ENCODE results near the gene SMIM7. TPM values are rescaled to one million over a fixed set of nuclear protein-coding genes. Genes with fewer than 3 reads are reported as not detected.
"Not testable (repeated sequence)": the region's sequence is repeated elsewhere in the genome, so short reads cannot be mapped to it uniquely, and the experiment has no call there.

The SMIM7 gene
- total RNA-seq, 1 donor from 2014 or later, result 76.7 TPM

DNA sequence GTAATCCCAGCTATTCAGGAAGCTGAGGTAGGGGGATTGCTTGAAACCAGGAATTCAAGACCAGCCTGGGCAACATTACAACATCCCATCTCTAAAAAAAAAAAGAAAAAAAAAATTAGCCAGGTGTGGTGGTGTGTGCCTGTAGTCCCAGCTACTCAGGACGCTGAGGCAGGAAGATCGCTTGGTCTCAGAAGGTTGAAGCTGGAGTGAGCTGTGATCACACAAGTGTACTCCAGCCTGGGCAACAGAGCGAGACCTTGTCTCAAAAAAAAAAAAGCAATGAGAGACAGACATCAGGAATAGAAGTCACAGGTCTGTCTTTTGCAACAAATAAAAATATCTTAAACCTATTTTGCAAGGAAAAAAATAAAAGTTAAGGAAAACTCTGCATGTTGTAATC, 24.3 kb upstream of the SMIM7 start:
- no peaks in the 10 kb centered on the region for H3K9me3 ChIP-seq
- TF ChIP-seq, protein P1, sequence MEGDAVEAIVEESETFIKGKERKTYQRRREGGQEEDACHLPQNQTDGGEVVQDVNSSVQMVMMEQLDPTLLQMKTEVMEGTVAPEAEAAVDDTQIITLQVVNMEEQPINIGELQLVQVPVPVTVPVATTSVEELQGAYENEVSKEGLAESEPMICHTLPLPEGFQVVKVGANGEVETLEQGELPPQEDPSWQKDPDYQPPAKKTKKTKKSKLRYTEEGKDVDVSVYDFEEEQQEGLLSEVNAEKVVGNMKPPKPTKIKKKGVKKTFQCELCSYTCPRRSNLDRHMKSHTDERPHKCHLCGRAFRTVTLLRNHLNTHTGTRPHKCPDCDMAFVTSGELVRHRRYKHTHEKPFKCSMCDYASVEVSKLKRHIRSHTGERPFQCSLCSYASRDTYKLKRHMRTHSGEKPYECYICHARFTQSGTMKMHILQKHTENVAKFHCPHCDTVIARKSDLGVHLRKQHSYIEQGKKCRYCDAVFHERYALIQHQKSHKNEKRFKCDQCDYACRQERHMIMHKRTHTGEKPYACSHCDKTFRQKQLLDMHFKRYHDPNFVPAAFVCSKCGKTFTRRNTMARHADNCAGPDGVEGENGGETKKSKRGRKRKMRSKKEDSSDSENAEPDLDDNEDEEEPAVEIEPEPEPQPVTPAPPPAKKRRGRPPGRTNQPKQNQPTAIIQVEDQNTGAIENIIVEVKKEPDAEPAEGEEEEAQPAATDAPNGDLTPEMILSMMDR (IDR thresholded peaks at IDR 0.05), result no peak
- DNase-seq (no peak), ATAC-seq (no peak)
- H3K27ac ChIP-seq, result no peak overlapping the region
- no peaks in the 10 kb centered on the region for H3K4me1 ChIP-seq
- H3K36me3 ChIP-seq, result no peaks in the 10 kb centered on the region
- H3K27me3 ChIP-seq, result no peaks in the 10 kb centered on the region
- no peak overlapping the region for H3K4me3 ChIP-seq
- intact Hi-C loops (cut with DNase I), result no loop called here

DNA sequence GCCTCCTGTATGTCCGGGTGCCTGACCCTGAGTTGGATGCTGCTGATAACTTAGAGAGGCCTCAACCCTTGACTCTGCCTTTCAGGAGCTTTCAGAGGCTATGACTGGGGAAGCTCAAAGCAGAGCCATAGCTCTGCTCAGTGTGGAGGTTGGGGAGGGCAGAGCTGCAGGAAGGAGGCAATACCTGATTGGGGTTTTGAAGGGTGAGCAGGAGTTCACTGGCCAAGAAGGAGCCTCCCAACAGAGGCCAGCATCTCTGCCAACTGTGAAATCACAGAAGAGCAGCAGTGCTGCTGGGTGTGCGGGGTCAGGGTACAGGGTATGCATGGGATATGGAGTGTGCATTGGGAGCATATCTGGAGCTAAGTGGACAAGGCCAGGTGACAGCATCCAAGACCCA, 22.6 kb upstream of the SMIM7 start:
- Histone ChIP-seq H3K27ac (no peak overlapping the region), H3K4me1 (no peaks in the 10 kb centered on the region), H3K9me3 (no peaks in the 10 kb centered on the region), H3K36me3 (no peaks in the 10 kb centered on the region), H3K4me3 (no peak overlapping the region), H3K27me3 (no peaks in the 10 kb centered on the region)
- TF ChIP-seq, protein P1 (IDR thresholded peaks at IDR 0.05), result no peak
- intact Hi-C loops (cut with DNase I), result no loop called here
- ATAC-seq (no peak), DNase-seq (no peak)

DNA sequence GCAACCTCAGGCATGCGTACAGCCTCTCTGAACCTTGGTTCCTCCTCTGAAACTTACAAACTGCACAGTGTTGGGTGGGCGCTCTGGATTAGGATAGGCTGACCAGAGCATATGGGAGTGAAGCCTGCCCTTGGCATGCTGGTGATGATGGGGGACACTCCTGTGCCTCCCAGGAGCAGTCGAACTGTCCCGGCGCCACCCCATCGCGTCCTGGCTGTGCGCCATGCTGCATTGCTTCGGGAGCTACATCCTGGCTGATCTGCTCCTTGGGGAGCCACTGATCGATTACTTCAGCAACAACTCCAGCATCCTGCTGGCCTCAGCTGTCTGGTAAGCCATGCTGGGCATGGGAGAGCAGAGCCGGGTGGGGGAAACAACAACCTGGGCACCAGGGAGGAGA, 19.9 kb upstream of the SMIM7 start:
- H3K9me3 ChIP-seq, result no peaks in the 10 kb centered on the region
- H3K4me1 ChIP-seq, result no peaks in the 10 kb centered on the region
- no peak overlapping the region for H3K27ac ChIP-seq
- TF ChIP-seq, protein P1 (IDR thresholded peaks at IDR 0.05), result no peak
- H3K4me3 ChIP-seq, result no peak overlapping the region
- H3K27me3 ChIP-seq, result no peaks in the 10 kb centered on the region
- intact Hi-C loops (cut with DNase I), result no loop called here
- ATAC-seq (no peak), DNase-seq (no peak)
- no peaks in the 10 kb centered on the region for H3K36me3 ChIP-seq

DNA sequence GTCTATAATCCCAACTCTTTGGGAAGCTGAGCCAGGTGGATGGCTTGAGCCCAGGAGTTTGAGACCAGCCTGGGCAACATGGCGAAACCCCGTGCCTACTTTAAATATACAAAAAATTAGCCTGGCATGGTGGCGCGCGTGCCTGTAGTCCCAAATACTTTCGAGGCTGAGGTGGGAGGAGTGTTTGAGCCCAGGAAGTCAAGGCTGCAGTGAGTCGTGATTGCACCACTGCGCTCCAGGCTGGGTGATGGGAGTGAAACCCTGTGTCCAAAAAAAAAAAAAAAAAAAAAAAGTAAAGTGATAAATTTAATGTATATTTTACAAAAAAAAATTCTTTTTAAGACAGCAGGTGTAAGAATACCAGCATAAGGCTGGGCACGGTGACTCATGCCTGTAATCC, 18.6 kb upstream of the SMIM7 start:
- no peak overlapping the region for H3K27ac ChIP-seq
- intact Hi-C loops (cut with DNase I), result no loop called here
- H3K9me3 ChIP-seq, result no peaks in the 10 kb centered on the region
- H3K36me3 ChIP-seq, result no peaks in the 10 kb centered on the region
- TF ChIP-seq, protein P1 (IDR thresholded peaks at IDR 0.05), result no peak
- no peak for ATAC-seq
- H3K4me1 ChIP-seq, result no peaks in the 10 kb centered on the region
- no peak overlapping the region for H3K4me3 ChIP-seq
- no peak for DNase-seq
- no peaks in the 10 kb centered on the region for H3K27me3 ChIP-seq

DNA sequence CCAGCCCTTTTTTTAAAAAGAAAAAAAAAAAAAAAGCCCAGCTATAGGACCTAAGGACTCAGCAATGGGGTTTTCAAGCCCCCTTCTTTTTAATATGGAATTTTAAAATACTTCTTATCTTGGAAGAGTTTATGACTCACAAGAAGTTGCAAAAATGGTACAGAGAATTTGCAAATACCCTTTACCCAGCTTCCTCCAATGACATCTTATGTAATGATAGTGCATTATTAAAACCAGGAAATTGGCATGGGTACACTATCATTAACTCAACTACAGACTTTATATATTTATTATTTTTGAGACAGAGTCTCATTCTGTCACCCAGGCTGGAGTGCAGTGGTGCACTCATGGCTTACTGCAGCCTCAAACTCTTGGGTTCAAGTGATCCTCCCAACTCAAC, 17.1 kb upstream of the SMIM7 start:
- no peak overlapping the region for H3K27ac ChIP-seq
- H3K4me1 ChIP-seq, result no peaks in the 10 kb centered on the region
- TF ChIP-seq, protein P1 (IDR thresholded peaks at IDR 0.05), result no peak
- no peaks in the 10 kb centered on the region for H3K36me3 ChIP-seq
- DNase-seq (no peak), ATAC-seq (no peak)
- intact Hi-C loops (cut with DNase I), result no loop called here
- no peaks in the 10 kb centered on the region for H3K27me3 ChIP-seq
- H3K9me3 ChIP-seq, result no peaks in the 10 kb centered on the region
- no peak overlapping the region for H3K4me3 ChIP-seq

DNA sequence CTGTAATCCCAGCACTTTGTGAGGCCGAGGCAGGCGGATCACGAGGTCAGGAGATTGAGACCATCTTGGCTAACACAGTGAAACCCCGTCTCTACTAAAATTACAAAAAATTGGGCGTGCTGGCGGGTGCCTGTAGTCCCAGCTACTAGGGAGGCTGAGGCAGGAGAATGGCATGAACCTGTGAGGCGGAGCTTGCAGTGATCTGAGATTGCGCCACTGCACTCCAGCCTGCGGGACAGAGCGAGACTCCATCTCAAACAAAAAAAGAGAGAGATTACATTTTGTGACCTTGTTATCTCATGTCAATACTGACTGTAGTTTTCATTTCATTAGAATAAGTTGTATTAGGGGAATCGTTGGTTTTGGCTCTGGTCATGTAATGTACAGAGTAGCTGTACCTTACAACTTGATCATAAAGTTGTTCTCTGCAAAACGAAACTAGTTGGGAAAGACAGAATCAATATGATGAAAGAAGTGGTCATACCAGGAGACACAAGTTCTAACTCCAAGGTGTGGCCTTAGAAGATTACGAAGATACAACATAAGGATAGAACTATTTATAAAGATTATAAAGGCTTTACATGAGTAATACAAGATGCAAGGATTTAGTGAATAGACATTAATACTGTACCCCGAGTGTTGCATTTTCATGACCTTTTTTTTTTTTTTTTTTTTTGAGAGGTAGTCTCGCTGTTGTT, 16.3 kb upstream of the SMIM7 start:
- TF ChIP-seq, protein P1 (IDR thresholded peaks at IDR 0.05), result no peak
- Histone ChIP-seq H3K27ac (no peak overlapping the region), H3K4me1 (no peaks in the 10 kb centered on the region), H3K9me3 (no peaks in the 10 kb centered on the region), H3K27me3 (no peaks in the 10 kb centered on the region), H3K36me3 (no peaks in the 10 kb centered on the region), H3K4me3 (no peak overlapping the region)
- ATAC-seq, result no peak
- intact Hi-C loops (cut with DNase I), result no loop called here
- DNase-seq, result no peak

DNA sequence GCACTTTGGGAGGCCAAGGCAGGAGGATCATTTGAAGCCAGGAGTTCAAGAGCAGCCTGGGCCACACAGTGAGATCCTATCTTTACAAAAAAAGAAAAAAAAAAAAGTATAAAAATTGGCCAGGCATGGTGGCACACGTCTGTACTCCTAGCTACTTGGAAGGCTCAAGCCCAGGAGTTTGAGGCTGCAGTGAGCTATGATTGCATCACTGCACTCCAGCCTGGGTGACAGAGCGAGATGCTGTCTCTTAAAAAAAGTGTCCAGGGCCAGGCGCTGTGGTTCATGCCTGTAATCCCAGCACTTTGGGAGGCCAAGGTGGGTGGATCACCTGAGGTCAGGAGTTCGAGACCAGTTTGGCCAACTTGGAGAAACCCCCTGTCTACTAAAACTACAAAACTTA, 13.9 kb upstream of the SMIM7 start:
- intact Hi-C loops (cut with DNase I); DNase-seq; H3K4me3 ChIP-seq: not testable (repeated sequence)

More for the DNA sequence above, 13.9 kb upstream of the SMIM7 start:
- not testable (repeated sequence) for H3K9me3 ChIP-seq, H3K27ac ChIP-seq, H3K4me1 ChIP-seq, H3K27me3 ChIP-seq, ATAC-seq, H3K36me3 ChIP-seq
